ENCODE data around the gene USH1G.

DNA sequence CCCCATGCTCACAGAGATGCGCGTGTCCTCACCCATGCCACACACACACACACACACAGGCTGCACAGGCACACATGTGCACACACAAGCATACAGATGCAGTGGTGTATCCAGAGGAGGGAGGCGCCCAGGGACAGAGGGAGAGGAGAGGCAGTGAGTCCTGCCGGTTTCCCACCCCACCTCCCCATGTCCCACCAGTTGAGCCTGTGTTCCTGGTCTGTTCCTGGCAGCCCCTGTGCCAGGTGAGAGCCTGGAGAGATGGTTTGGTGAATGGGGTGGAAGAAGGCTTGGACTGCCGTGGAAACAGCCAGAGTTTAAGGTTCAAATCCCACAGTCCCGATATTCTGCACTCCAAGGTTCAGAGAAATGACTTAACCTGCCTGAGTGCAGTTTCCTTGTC lies 19.4 kb downstream of the USH1G start:
- TF ChIP-seq, protein P1, sequence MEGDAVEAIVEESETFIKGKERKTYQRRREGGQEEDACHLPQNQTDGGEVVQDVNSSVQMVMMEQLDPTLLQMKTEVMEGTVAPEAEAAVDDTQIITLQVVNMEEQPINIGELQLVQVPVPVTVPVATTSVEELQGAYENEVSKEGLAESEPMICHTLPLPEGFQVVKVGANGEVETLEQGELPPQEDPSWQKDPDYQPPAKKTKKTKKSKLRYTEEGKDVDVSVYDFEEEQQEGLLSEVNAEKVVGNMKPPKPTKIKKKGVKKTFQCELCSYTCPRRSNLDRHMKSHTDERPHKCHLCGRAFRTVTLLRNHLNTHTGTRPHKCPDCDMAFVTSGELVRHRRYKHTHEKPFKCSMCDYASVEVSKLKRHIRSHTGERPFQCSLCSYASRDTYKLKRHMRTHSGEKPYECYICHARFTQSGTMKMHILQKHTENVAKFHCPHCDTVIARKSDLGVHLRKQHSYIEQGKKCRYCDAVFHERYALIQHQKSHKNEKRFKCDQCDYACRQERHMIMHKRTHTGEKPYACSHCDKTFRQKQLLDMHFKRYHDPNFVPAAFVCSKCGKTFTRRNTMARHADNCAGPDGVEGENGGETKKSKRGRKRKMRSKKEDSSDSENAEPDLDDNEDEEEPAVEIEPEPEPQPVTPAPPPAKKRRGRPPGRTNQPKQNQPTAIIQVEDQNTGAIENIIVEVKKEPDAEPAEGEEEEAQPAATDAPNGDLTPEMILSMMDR (IDR thresholded peaks at IDR 0.05; ENCODE audit: low read depth, low read length) = no peak
- TF ChIP-seq EZH2phosphoT487 (IDR thresholded peaks at IDR 0.05; ENCODE audit: low read depth) = no peak
